Activated T-cell treated with anti-CD3 and anti-CD28 coated beads, Interleukin-2, amount 50 U/mL, for 24 hours (primary cell): Measurements from ENCODE around the gene VRK3.
"Not testable (repeated sequence)": the region's sequence is repeated elsewhere in the genome, so short reads cannot be mapped to it uniquely, and the experiment has no call there.

ENCODE experiments used
- DNase-seq: peaks from one replicate; pipeline ENCODE4 v3.0.0-alpha.2; 2020
- H3K27ac Mint-ChIP-seq: 2 replicates; pipeline ENCODE4 v1.8.0; 2020; ENCODE audit warnings: mild to moderate bottlenecking, mixed read lengths
- H3K27me3 Mint-ChIP-seq: 2 replicates; pipeline ENCODE4 v1.8.0; 2020; ENCODE audit warnings: mixed read lengths
- H3K36me3 Mint-ChIP-seq: 2 replicates; pipeline ENCODE4 v1.8.0; 2020; ENCODE audit warnings: low read depth, mixed read lengths
- H3K4me1 Mint-ChIP-seq: 2 replicates; pipeline ENCODE4 v1.8.0; 2020; ENCODE audit warnings: low read depth, mixed read lengths
- H3K4me3 Mint-ChIP-seq: 2 replicates; pipeline ENCODE4 v1.8.0; 2020; ENCODE audit warnings: mild to moderate bottlenecking, moderate library complexity, mixed read lengths
- H3K9me3 Mint-ChIP-seq: 2 replicates; pipeline ENCODE4 v1.8.0; 2020; ENCODE audit warnings: mixed read lengths

VRK3 gene

GRCh38 chr19:49949742-49950589 lies 75.2 kb downstream of the VRK3 start:
- no peak for DNase-seq
- H3K4me3 Mint-ChIP-seq: no peak overlapping the region
- no peaks in the 10 kb centered on the region for H3K4me1 Mint-ChIP-seq
- H3K27me3 Mint-ChIP-seq: peaks cover 48% of the 10 kb centered on the region
- H3K27ac Mint-ChIP-seq: no peak overlapping the region
- H3K9me3 Mint-ChIP-seq: no peaks in the 10 kb centered on the region
- no peaks in the 10 kb centered on the region for H3K36me3 Mint-ChIP-seq

DNA sequence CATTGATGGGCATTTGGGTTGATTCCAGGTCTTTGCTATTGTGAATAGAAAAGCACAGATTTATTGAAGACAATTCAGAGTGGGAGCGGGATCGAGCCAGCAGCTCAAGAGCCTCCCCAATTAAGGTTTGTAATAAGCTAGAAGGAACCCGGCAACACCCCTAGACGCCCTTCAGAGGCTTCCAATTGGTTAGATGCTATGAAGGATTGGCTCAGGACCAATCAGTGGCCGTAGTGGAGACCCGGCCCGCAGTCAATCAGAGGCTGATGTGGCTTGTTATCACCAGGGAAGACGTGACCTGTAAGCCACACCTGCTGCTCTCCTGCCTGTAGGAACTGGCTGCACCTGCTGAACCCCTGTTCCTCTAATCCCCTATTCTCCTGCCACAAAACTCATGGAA lies 78.8 kb downstream of the VRK3 start:
- DNase-seq: no peak
- Mint-ChIP-seq H3K4me1 (peaks cover 12% of the 10 kb centered on the region), H3K4me3 (no peak overlapping the region), H3K36me3 (no peaks in the 10 kb centered on the region), H3K27ac (no peak overlapping the region), H3K27me3 (peaks cover 51% of the 10 kb centered on the region), H3K9me3 (no peaks in the 10 kb centered on the region)

- H3K27ac Mint-ChIP-seq, H3K36me3 Mint-ChIP-seq, H3K4me3 Mint-ChIP-seq, H3K9me3 Mint-ChIP-seq, DNase-seq: not testable (repeated sequence)
- Mint-ChIP-seq H3K27me3 (peaks cover 36% of the 10 kb centered on the region), H3K4me1 (peaks cover 12% of the 10 kb centered on the region)
These were observed 80.6 kb downstream of the VRK3 start for GRCh38 chr19:49944567-49944966.

DNA sequence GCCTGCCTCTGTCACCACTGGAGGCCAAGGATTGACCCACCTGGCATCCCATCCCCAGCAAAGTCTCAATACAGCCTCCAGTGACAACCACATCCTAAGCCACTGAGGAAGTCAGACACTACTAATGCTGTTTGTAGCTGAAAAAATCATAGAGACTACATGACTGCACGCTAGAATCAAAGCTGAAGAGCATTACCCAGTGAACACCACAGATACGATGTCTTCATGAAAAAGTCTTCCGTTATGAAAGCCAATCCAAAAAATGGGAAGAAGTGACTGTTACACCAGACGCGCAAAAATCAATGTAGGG lies 84.7 kb downstream of the VRK3 start:
- no peak for DNase-seq
- Mint-ChIP-seq H3K9me3 (no peaks in the 10 kb centered on the region), H3K36me3 (no peaks in the 10 kb centered on the region), H3K4me1 (peaks cover 14% of the 10 kb centered on the region), H3K27ac (no peak overlapping the region), H3K27me3 (peaks cover 25% of the 10 kb centered on the region), H3K4me3 (no peak overlapping the region)

GRCh38 chr19:49939721-49940481 lies 85.3 kb downstream of the VRK3 start:
- Mint-ChIP-seq H3K9me3 (no peaks in the 10 kb centered on the region), H3K4me1 (peaks cover 14% of the 10 kb centered on the region), H3K4me3 (no peak overlapping the region), H3K27me3 (peaks cover 20% of the 10 kb centered on the region), H3K36me3 (no peaks in the 10 kb centered on the region), H3K27ac (no peak overlapping the region)
- DNase-seq: no peak

- Mint-ChIP-seq H3K4me3 (no peak overlapping the region), H3K27ac (no peak overlapping the region)
These were observed 86.5 kb downstream of the VRK3 start for GRCh38 chr19:49938662-49939061.

DNA sequence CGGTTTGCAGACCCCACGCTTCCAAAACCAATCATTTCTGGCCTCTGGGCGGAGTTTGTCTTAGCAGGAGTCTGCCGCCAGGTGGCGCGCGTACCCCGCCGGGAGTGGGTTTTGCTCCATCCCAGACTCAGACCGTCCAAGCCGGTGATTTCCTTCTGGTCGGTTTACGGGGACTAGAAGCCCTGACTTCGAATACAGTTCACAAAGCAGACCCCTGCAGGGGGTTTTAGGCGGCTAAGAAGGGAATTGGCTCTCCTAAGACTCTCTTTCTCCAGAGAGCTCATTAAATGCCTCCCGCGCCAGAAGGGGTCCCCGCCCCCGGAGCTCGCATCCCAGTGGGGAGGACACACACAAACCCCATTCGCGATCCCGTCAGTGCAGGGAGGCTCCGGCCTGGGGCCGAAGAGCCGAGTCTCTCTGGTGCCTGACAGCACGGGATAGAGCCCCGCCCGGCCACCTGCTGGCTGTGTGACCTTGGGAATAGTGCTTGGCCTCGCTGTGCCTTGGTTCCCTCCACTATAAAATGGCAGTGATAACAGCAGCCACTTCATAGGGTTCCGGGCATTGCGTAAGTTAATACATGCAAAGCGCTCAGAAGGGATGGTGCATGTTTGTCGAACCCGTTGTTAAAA lies 87.3 kb downstream of the VRK3 start:
- Mint-ChIP-seq H3K27ac (no peak overlapping the region), H3K9me3 (no peaks in the 10 kb centered on the region), H3K36me3 (peaks cover 9% of the 10 kb centered on the region), H3K4me1 (peaks cover 12% of the 10 kb centered on the region), H3K27me3 (peaks cover 5% of the 10 kb centered on the region), H3K4me3 (peak overlapping the region; percentile 25)
- DNase-seq: peak; percentile 90

More at GRCh38 chr19:49938662-49939061, 86.5 kb downstream of the VRK3 start:
- Mint-ChIP-seq H3K9me3 (no peaks in the 10 kb centered on the region), H3K27me3 (peaks cover 13% of the 10 kb centered on the region), H3K4me1 (peaks cover 9% of the 10 kb centered on the region), H3K36me3 (peaks cover 1% of the 10 kb centered on the region)
- DNase-seq: no peak

GRCh38 chr19:49936549-49936948 lies 88.6 kb downstream of the VRK3 start:
- no peak for DNase-seq
- H3K36me3 Mint-ChIP-seq: peaks cover 19% of the 10 kb centered on the region

DNA sequence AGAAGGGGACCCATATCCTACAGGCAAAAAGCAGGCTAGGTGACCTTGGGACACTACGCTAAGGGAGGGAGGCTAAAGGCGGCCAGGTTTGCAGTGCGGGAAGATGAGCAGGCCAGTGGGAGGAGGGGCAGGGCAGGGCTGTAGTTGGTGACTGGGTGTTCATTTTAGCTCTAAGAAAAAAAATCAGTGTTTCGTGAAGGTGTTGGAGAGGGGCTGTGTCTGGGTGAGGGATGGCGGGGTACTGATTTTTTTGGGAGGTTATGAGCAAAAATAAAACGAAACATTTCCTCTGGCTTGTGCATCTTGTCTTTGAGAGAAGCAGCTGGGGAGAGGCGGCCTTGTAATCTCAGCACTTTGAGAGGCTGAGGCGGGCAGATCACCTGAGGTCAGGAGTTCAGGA lies 91.5 kb downstream of the VRK3 start:
- Mint-ChIP-seq H3K4me1 (peaks cover 43% of the 10 kb centered on the region), H3K4me3 (no peak overlapping the region), H3K27me3 (no peaks in the 10 kb centered on the region), H3K9me3 (peaks cover 4% of the 10 kb centered on the region), H3K27ac (no peak overlapping the region), H3K36me3 (peaks cover 45% of the 10 kb centered on the region)
- DNase-seq: no peak

More at GRCh38 chr19:49936549-49936948, 88.6 kb downstream of the VRK3 start:
- no peak overlapping the region for H3K4me3 Mint-ChIP-seq
- no peaks in the 10 kb centered on the region for H3K9me3 Mint-ChIP-seq
- H3K27ac Mint-ChIP-seq: no peak overlapping the region
- no peaks in the 10 kb centered on the region for H3K27me3 Mint-ChIP-seq
- H3K4me1 Mint-ChIP-seq: peaks cover 22% of the 10 kb centered on the region

DNA sequence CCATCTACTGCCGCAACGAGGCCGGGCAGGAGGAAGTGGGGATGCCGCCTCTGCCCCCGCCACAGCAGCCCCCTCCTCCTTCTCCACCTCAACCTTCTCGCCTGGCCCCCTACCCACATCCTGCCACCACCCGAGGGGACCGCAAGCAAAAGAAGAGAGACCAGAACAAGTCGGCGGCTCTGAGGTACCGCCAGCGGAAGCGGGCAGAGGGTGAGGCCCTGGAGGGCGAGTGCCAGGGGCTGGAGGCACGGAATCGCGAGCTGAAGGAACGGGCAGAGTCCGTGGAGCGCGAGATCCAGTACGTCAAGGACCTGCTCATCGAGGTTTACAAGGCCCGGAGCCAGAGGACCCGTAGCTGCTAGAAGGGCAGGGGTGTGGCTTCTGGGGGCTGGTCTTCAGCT lies 92.4 kb downstream of the VRK3 start:
- H3K4me1 Mint-ChIP-seq: peaks cover 48% of the 10 kb centered on the region
- H3K27ac Mint-ChIP-seq: no peak overlapping the region
- H3K4me3 Mint-ChIP-seq: peak overlapping the region; percentile 8
- H3K36me3 Mint-ChIP-seq: peaks cover 54% of the 10 kb centered on the region
- H3K27me3 Mint-ChIP-seq: no peaks in the 10 kb centered on the region
- H3K9me3 Mint-ChIP-seq: peaks cover 4% of the 10 kb centered on the region
- DNase-seq: peak; percentile 54

GRCh38 chr19:49932041-49932451 lies 93.1 kb downstream of the VRK3 start:
- H3K4me3 Mint-ChIP-seq: no peak overlapping the region
- peaks cover 4% of the 10 kb centered on the region for H3K9me3 Mint-ChIP-seq
- peaks cover 53% of the 10 kb centered on the region for H3K4me1 Mint-ChIP-seq
- no peak for DNase-seq
- no peaks in the 10 kb centered on the region for H3K27me3 Mint-ChIP-seq
- peaks cover 61% of the 10 kb centered on the region for H3K36me3 Mint-ChIP-seq
- no peak overlapping the region for H3K27ac Mint-ChIP-seq

- no peaks in the 10 kb centered on the region for H3K27me3 Mint-ChIP-seq
- no peak overlapping the region for H3K4me3 Mint-ChIP-seq
- peaks cover 4% of the 10 kb centered on the region for H3K9me3 Mint-ChIP-seq
- H3K36me3 Mint-ChIP-seq: peaks cover 66% of the 10 kb centered on the region
- peaks cover 57% of the 10 kb centered on the region for H3K4me1 Mint-ChIP-seq
- H3K27ac Mint-ChIP-seq: no peak overlapping the region
- DNase-seq: no peak
These were observed 93.7 kb downstream of the VRK3 start for GRCh38 chr19:49931293-49932040.

DNA sequence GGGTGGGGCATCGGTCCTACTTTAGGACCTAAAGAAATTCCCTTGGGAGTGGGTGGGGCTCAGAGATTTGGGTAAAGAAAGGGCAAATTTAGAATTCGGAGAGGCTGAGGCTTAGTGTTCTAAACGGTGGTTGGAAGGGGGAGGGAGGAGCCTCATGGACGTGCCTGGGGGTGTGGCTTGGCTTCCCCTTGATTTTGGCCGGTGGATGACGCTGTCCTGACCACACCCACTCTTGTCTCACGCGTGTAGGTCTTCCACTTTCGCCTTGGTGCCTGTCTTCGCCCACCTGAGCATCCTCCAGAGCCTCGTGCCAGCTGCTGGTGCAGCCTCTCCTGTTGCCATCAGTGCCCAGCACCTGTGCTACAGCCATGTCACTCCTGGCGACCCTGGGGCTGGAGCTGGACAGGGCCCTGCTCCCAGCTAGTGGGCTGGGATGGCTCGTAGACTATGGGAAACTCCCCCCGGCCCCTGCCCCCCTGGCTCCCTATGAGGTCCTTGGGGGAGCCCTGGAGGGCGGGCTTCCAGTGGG lies 94.6 kb downstream of the VRK3 start:
- no peak for DNase-seq
- Mint-ChIP-seq H3K36me3 (peaks cover 75% of the 10 kb centered on the region), H3K4me3 (peak overlapping the region; percentile 99), H3K4me1 (peaks cover 61% of the 10 kb centered on the region), H3K9me3 (peaks cover 4% of the 10 kb centered on the region), H3K27me3 (no peaks in the 10 kb centered on the region), H3K27ac (no peak overlapping the region)
